Measurements from ENCODE around the gene RFX6. TPM values are rescaled to one million over a fixed set of nuclear protein-coding genes. Genes with fewer than 3 reads are reported as not detected.

RFX6 gene
- total RNA-seq, 1 donor from 2014 or later: not detected

- intact Hi-C loops (cut with micrococcal nuclease): no loop called here
These were observed 11.8 kb downstream of the RFX6 start for GRCh38 chr6:116888732-116889360.

GRCh38 chr6:116894669-116895068 is 17.6 kb downstream of the RFX6 start:
- intact Hi-C loops (cut with micrococcal nuclease): no loop called here

- intact Hi-C loops (cut with micrococcal nuclease): no loop called here
These were observed 18.9 kb downstream of the RFX6 start for GRCh38 chr6:116895935-116896334.

- intact Hi-C loops (cut with micrococcal nuclease): no loop called here
These were observed 25.6 kb downstream of the RFX6 start for GRCh38 chr6:116902634-116903033.

GRCh38 chr6:116922853-116923548 is 46.0 kb downstream of the RFX6 start:
- intact Hi-C loops (cut with micrococcal nuclease): no loop called here

GRCh38 chr6:116924245-116924644 is 47.2 kb downstream of the RFX6 start:
- intact Hi-C loops (cut with micrococcal nuclease): no loop called here

GRCh38 chr6:116925088-116925794 is 48.2 kb downstream of the RFX6 start:
- intact Hi-C loops (cut with micrococcal nuclease): no loop called here

- intact Hi-C loops (cut with micrococcal nuclease): no loop called here
These were observed 51.6 kb downstream of the RFX6 start for GRCh38 chr6:116928677-116929076.

GRCh38 chr6:116929825-116930224 is 52.8 kb downstream of the RFX6 start:
- intact Hi-C loops (cut with micrococcal nuclease): no loop called here

- intact Hi-C loops (cut with micrococcal nuclease): no loop called here
These were observed 54.4 kb downstream of the RFX6 start for GRCh38 chr6:116931456-116931855.

- intact Hi-C loops (cut with micrococcal nuclease): no loop called here
These were observed 55.5 kb downstream of the RFX6 start for GRCh38 chr6:116932496-116932895.

GRCh38 chr6:116933485-116933884 is 56.4 kb downstream of the RFX6 start:
- intact Hi-C loops (cut with micrococcal nuclease): no loop called here

GRCh38 chr6:116938305-116938704 is 61.3 kb downstream of the RFX6 start:
- intact Hi-C loops (cut with micrococcal nuclease): no loop called here

GRCh38 chr6:116941727-116942126 is 64.7 kb downstream of the RFX6 start:
- intact Hi-C loops (cut with micrococcal nuclease): no loop called here

GRCh38 chr6:116945809-116946208 is 68.8 kb downstream of the RFX6 start:
- intact Hi-C loops (cut with micrococcal nuclease): no loop called here

GRCh38 chr6:116948533-116949304 is 71.7 kb downstream of the RFX6 start:
- intact Hi-C loops (cut with micrococcal nuclease): no loop called here

- intact Hi-C loops (cut with micrococcal nuclease): no loop called here
These were observed 72.9 kb downstream of the RFX6 start for GRCh38 chr6:116949964-116950363.

- intact Hi-C loops (cut with micrococcal nuclease): no loop called here
These were observed 77.3 kb downstream of the RFX6 start for GRCh38 chr6:116954335-116954734.

- intact Hi-C loops (cut with micrococcal nuclease): no loop called here
These were observed 77.9 kb downstream of the RFX6 start for GRCh38 chr6:116954938-116955337.

GRCh38 chr6:116955773-116956172 is 78.7 kb downstream of the RFX6 start:
- intact Hi-C loops (cut with micrococcal nuclease): no loop called here

- intact Hi-C loops (cut with micrococcal nuclease): no loop called here
These were observed 86.9 kb downstream of the RFX6 start for GRCh38 chr6:116963972-116964371.

All from T-helper 2 cell treated with Interferon-gamma antibody and Interleukin-4, amounts not matched to agents 100 ng/mL and 5 ng/mL, for 36 hours (primary cell).